Trophoblast cell (in vitro differentiated cells and primary cell): ENCODE results near the gene SRGAP2B.
"Not testable (repeated sequence)": the region's sequence is repeated elsewhere in the genome, so short reads cannot be mapped to it uniquely, and the experiment has no call there.

Experiments
- DNase-seq, 2 donors: peaks; one replicate each; pipeline ENCODE4 v3.0.0-alpha.2; 2016
- H2AFZ ChIP-seq: 2 replicates; pipeline ENCODE4 v1.6.1; 2013; ENCODE audit warnings: low read length, moderate library complexity, mild to moderate bottlenecking; ENCODE audit not compliant: insufficient read depth, poor library complexity
- H2AK5ac ChIP-seq: 2 replicates; pipeline ENCODE4 v1.6.1; 2013; ENCODE audit warnings: mild to moderate bottlenecking, low read length
- H2BK120ac ChIP-seq: 2 replicates; pipeline ENCODE4 v1.6.1; 2013; ENCODE audit warnings: low read length, mild to moderate bottlenecking, moderate library complexity; ENCODE audit not compliant: insufficient read depth, poor library complexity
- H2BK12ac ChIP-seq: 2 replicates; pipeline ENCODE4 v1.6.1; 2013; ENCODE audit warnings: mild to moderate bottlenecking, low read length, moderate library complexity
- H2BK5ac ChIP-seq: 2 replicates; pipeline ENCODE4 v1.6.1; 2013; ENCODE audit warnings: low read length, low read depth, moderate library complexity, mild to moderate bottlenecking; ENCODE audit not compliant: poor library complexity
- H3K14ac ChIP-seq: 2 replicates; pipeline ENCODE4 v1.6.1; 2013; ENCODE audit warnings: mild to moderate bottlenecking, low read length
- H3K18ac ChIP-seq: 2 replicates; pipeline ENCODE4 v1.6.1; 2013; ENCODE audit warnings: mild to moderate bottlenecking, low read length
- H3K23ac ChIP-seq: 2 replicates; pipeline ENCODE4 v1.6.1; 2013; ENCODE audit warnings: low read length
- H3K27ac ChIP-seq: 2 replicates; pipeline ENCODE4 v1.5.1; 2013; ENCODE audit warnings: low read depth, mild to moderate bottlenecking, inconsistent platforms, low read length, moderate library complexity
- H3K27me3 ChIP-seq: 2 replicates; pipeline ENCODE4 v1.6.1; 2013; ENCODE audit warnings: inconsistent platforms, mild to moderate bottlenecking, low read length, moderate library complexity; ENCODE audit not compliant: insufficient read depth
- H3K36me3 ChIP-seq, 2 experiments: 1 replicate in 1 of 2; 2 replicates in 1 of 2; pipeline ENCODE4 v1.6.1; 2013; ENCODE audit warnings: low read length in 2 of 2, mild to moderate bottlenecking in 2 of 2, moderate library complexity in 1 of 2; ENCODE audit not compliant: insufficient read depth in 2 of 2, control insufficient read depth in 1 of 2
- H3K4ac ChIP-seq: 2 replicates; pipeline ENCODE4 v1.6.1; 2013; ENCODE audit warnings: low read depth, mild to moderate bottlenecking, low read length, moderate library complexity
- H3K4me1 ChIP-seq, 2 experiments: 1 replicate in 1 of 2; 2 replicates in 1 of 2; pipeline ENCODE4 v1.6.1; 2013; ENCODE audit warnings: low read length in 2 of 2, mild to moderate bottlenecking in 2 of 2, moderate library complexity in 1 of 2; ENCODE audit not compliant: insufficient read depth in 2 of 2, control insufficient read depth in 1 of 2
- H3K4me2 ChIP-seq: 2 replicates; pipeline ENCODE4 v1.6.1; 2013; ENCODE audit warnings: inconsistent platforms, mild to moderate bottlenecking, low read length, moderate library complexity
- H3K4me3 ChIP-seq: 2 replicates; pipeline ENCODE4 v1.5.1; 2013; ENCODE audit warnings: mild to moderate bottlenecking, low read depth, low read length, inconsistent platforms
- H3K79me1 ChIP-seq: one replicate; pipeline ENCODE4 v1.6.1; 2013; ENCODE audit warnings: low read length
- H3K79me2 ChIP-seq: 2 replicates; pipeline ENCODE4 v1.6.1; 2013; ENCODE audit warnings: low read length, mild to moderate bottlenecking; ENCODE audit not compliant: control insufficient read depth, insufficient read depth, poor library complexity
- H3K9ac ChIP-seq: 2 replicates; pipeline ENCODE4 v1.6.1; 2013; ENCODE audit warnings: mild to moderate bottlenecking, low read length
- H3K9me3 ChIP-seq: 2 replicates; pipeline ENCODE4 v1.6.1; 2013; ENCODE audit warnings: low read depth, mild to moderate bottlenecking, control low read depth, inconsistent platforms, low read length; ENCODE audit not compliant: insufficient read depth
- H4K12ac ChIP-seq: 2 replicates; pipeline ENCODE4 v1.6.1; 2013; ENCODE audit warnings: low read depth, mild to moderate bottlenecking, low read length, moderate library complexity
- H4K8ac ChIP-seq: 2 replicates; pipeline ENCODE4 v1.6.1; 2013; ENCODE audit warnings: low read depth, mild to moderate bottlenecking, low read length, moderate library complexity
- H4K91ac ChIP-seq: one replicate; pipeline ENCODE4 v1.6.1; 2013; ENCODE audit warnings: low read depth, mild to moderate bottlenecking, low read length, moderate library complexity
- WGBS: extraction: QIAGEN DNeasy Blood & Tissue Kit; methylation state at CpG from one replicate; pipeline ENCODE4 v1.1.7; 2013; ENCODE audit warnings: missing lambda C conversion rate; ENCODE audit not compliant: insufficient read length, insufficient coverage; ENCODE audit errors: extremely low coverage; 5-methylcytosine and 5-hydroxymethylcytosine counted together

Gene SRGAP2B

DNA sequence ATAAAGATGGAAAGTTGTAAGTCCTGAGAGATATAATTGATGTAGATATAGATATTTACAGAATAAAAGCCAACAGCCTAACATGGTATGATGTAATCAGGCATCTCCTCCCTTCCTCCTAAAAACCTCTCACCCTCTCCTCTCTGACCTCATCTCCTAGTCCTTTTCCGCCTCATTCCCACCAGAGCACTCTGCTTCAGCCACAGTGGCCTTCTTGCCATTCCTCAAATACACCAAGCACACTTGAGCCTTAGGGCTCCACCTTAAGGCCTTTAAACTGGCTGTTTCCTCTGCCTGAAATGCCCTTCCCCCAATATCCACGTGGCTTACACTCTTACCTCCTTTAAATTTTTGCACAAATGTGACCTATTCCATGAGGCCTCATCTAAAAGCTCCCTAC is 75.4 kb downstream of the SRGAP2B start:
- H3K9ac ChIP-seq, H3K14ac ChIP-seq, H2BK12ac ChIP-seq, H3K27ac ChIP-seq, H3K9me3 ChIP-seq, H2BK120ac ChIP-seq, H3K79me1 ChIP-seq, H2AFZ ChIP-seq, DNase-seq, H3K4me1 ChIP-seq, H3K23ac ChIP-seq, H2AK5ac ChIP-seq, H3K79me2 ChIP-seq, H4K8ac ChIP-seq, H2BK5ac ChIP-seq, H3K4me2 ChIP-seq, H4K91ac ChIP-seq, H3K18ac ChIP-seq, H3K4me3 ChIP-seq, H3K4ac ChIP-seq, H4K12ac ChIP-seq, H3K36me3 ChIP-seq, H3K27me3 ChIP-seq: not testable (repeated sequence)
- WGBS: no CpG with 5 or more reads among the region's 2 CpGs

DNA sequence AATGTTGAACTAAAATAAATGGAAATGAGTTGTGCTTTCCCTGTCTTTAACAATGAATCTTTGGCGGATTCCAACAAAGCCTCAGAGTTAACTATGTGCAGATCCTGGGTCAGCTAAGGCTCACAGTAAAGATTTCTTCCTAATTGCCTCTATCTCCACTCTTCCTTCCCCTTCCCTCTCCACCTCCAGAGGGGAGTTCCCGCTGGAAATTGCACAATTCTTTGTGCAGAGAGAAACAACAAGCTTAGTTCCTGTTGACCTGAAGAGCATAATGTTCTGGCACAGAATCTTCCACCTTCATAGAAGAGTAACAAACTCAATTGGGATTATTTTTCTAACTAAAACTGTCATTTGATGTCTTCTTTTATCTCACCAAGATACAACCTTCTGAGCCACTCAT is 77.4 kb downstream of the SRGAP2B start:
- not testable (repeated sequence) for H3K4ac ChIP-seq, H4K8ac ChIP-seq, H3K23ac ChIP-seq, H2BK5ac ChIP-seq, H3K14ac ChIP-seq, H4K12ac ChIP-seq, H3K27ac ChIP-seq, H2BK12ac ChIP-seq, H3K4me1 ChIP-seq, H3K79me2 ChIP-seq, H3K4me3 ChIP-seq, H2AK5ac ChIP-seq, H2AFZ ChIP-seq, H3K36me3 ChIP-seq, H3K4me2 ChIP-seq, DNase-seq, H3K79me1 ChIP-seq, H4K91ac ChIP-seq, H3K18ac ChIP-seq, H3K9me3 ChIP-seq, H3K9ac ChIP-seq, H3K27me3 ChIP-seq, H2BK120ac ChIP-seq
- no CpG with 5 or more reads among the region's 2 CpGs for WGBS

DNA sequence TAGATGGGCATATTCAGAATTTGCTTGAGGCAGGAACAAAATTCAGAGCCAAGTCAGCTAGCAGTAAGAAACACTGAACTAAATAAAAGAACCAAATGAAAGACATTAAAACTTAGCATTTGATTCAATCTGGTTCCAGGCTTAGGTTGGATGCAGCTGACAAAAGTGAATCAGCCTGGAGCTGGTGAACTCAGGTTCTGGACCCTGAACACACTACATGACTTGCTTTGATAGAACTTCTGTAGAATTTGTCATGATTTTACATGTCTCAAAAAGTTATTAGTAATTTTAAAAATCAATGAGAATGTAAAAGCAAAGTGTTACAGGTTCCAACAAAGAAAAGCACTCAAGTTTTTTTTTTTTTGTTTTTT is 78.7 kb downstream of the SRGAP2B start:
- H3K27ac ChIP-seq, H3K36me3 ChIP-seq, H3K18ac ChIP-seq, H3K9ac ChIP-seq, H2BK5ac ChIP-seq, H3K23ac ChIP-seq, H4K8ac ChIP-seq, H4K12ac ChIP-seq, H3K9me3 ChIP-seq, H2AFZ ChIP-seq, H2BK12ac ChIP-seq, H4K91ac ChIP-seq, H3K14ac ChIP-seq, H2AK5ac ChIP-seq, H3K79me2 ChIP-seq, DNase-seq, H3K4me3 ChIP-seq, H3K4me1 ChIP-seq, H3K4me2 ChIP-seq, H3K4ac ChIP-seq, H2BK120ac ChIP-seq, H3K27me3 ChIP-seq, H3K79me1 ChIP-seq: not testable (repeated sequence)

DNA sequence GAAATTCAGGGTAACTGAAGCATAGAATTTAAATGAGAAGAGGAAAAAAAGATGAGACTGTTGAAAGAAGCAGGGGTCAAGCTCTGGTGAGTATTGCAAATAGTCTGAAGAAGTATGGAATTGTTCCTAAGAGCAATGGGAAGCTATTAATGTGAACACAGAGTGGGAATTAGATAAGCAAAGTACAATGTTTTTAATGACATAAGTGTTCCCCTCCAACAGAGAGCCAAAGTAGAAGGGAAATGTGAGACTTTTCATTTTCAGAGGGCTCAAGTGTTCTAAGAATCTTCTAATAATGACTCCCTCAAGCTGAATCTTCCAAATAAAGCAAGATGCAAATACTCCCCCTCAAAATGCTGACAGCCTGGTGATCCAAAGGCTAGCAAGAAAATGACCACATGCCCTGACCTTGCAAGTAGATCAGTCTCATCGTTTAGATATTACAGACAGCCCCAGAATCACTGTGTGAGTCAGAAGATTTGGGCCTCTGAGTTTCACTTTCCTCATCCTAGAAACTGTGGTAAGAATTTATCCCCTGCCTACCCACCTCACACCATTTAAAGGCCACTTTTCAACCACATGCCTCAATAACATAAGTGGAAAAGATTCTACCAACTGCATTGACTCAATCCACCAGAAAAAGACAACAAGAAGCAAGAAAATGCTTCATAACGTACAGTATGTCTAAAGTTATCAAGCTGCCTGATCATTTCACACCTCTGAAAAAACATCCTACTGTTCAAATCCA is 79.2 kb downstream of the SRGAP2B start:
- not testable (repeated sequence) for H3K23ac ChIP-seq, H3K79me1 ChIP-seq, H3K18ac ChIP-seq, H4K12ac ChIP-seq, H3K27me3 ChIP-seq, H2BK5ac ChIP-seq, H3K4me1 ChIP-seq, H3K79me2 ChIP-seq, H3K4ac ChIP-seq, H3K4me3 ChIP-seq, DNase-seq, H3K9me3 ChIP-seq, H4K91ac ChIP-seq, H3K9ac ChIP-seq, H2AK5ac ChIP-seq, H2AFZ ChIP-seq, H3K4me2 ChIP-seq, H2BK12ac ChIP-seq, H3K36me3 ChIP-seq, H4K8ac ChIP-seq, H3K27ac ChIP-seq, H3K14ac ChIP-seq, H2BK120ac ChIP-seq
- WGBS: no CpG with 5 or more reads among the region's 2 CpGs
